T-helper 2 cell treated with Interferon-gamma antibody and Interleukin-4, amounts not matched to agents 5 μg/mL and 100 μg/mL, for 36 hours (primary cell): Measurements from ENCODE around the gene FOXN3.
A peak's percentile ranks its signal among the peaks of the same experiment; 100 is the strongest.

Experiments
- DNase-seq: peaks from one replicate; pipeline ENCODE4 v3.0.0; 2021; ENCODE audit warnings: low spot score
- H3K27ac Mint-ChIP-seq: one replicate; pipeline ENCODE4 v1.8.0; 2021; ENCODE audit warnings: mild to moderate bottlenecking, mixed read lengths
- H3K27me3 Mint-ChIP-seq: one replicate; pipeline ENCODE4 v1.8.0; 2021; ENCODE audit warnings: low read depth, mixed read lengths
- H3K36me3 Mint-ChIP-seq: one replicate; pipeline ENCODE4 v1.8.0; 2021; ENCODE audit warnings: low read depth, mixed read lengths
- H3K4me1 Mint-ChIP-seq: one replicate; pipeline ENCODE4 v1.8.0; 2021; ENCODE audit warnings: low read depth, mixed read lengths
- H3K4me3 Mint-ChIP-seq: one replicate; pipeline ENCODE4 v1.8.0; 2022; ENCODE audit warnings: mild to moderate bottlenecking, moderate library complexity, mixed read lengths
- H3K9me3 Mint-ChIP-seq: one replicate; pipeline ENCODE4 v1.8.0; 2021; ENCODE audit warnings: mixed read lengths

The FOXN3 gene

GRCh38 chr14:89378119-89378518 lies 38.9 kb downstream of the FOXN3 start:
- Mint-ChIP-seq H3K9me3 (peaks cover 20% of the 10 kb centered on the region), H3K27me3 (no peaks in the 10 kb centered on the region), H3K36me3 (peaks cover 41% of the 10 kb centered on the region), H3K4me3 (no peak overlapping the region), H3K27ac (no peak overlapping the region), H3K4me1 (peaks cover 1% of the 10 kb centered on the region)
- DNase-seq = no peak

GRCh38 chr14:89377544-89377943 lies 39.5 kb downstream of the FOXN3 start:
- H3K4me3 Mint-ChIP-seq = no peak overlapping the region
- no peak overlapping the region for H3K27ac Mint-ChIP-seq
- no peaks in the 10 kb centered on the region for H3K27me3 Mint-ChIP-seq
- peaks cover 41% of the 10 kb centered on the region for H3K36me3 Mint-ChIP-seq
- peaks cover 7% of the 10 kb centered on the region for H3K4me1 Mint-ChIP-seq
- DNase-seq = no peak
- H3K9me3 Mint-ChIP-seq = peaks cover 20% of the 10 kb centered on the region

GRCh38 chr14:89374908-89375307 lies 42.1 kb downstream of the FOXN3 start:
- Mint-ChIP-seq H3K27ac (no peak overlapping the region), H3K4me1 (peaks cover 11% of the 10 kb centered on the region), H3K36me3 (peaks cover 40% of the 10 kb centered on the region), H3K9me3 (peaks cover 7% of the 10 kb centered on the region), H3K4me3 (no peak overlapping the region), H3K27me3 (no peaks in the 10 kb centered on the region)
- DNase-seq = no peak

GRCh38 chr14:89373185-89373584 lies 43.8 kb downstream of the FOXN3 start:
- Mint-ChIP-seq H3K27me3 (no peaks in the 10 kb centered on the region), H3K4me3 (no peak overlapping the region), H3K36me3 (peaks cover 33% of the 10 kb centered on the region), H3K27ac (no peak overlapping the region), H3K9me3 (peaks cover 9% of the 10 kb centered on the region), H3K4me1 (peaks cover 16% of the 10 kb centered on the region)
- no peak for DNase-seq

GRCh38 chr14:89372512-89372883 lies 44.5 kb downstream of the FOXN3 start:
- Mint-ChIP-seq H3K27me3 (no peaks in the 10 kb centered on the region), H3K9me3 (peaks cover 9% of the 10 kb centered on the region), H3K4me3 (no peak overlapping the region), H3K36me3 (peaks cover 29% of the 10 kb centered on the region), H3K4me1 (peaks cover 16% of the 10 kb centered on the region), H3K27ac (peak overlapping the region; percentile 38)
- no peak for DNase-seq

- DNase-seq = no peak
- no peaks in the 10 kb centered on the region for H3K27me3 Mint-ChIP-seq
- H3K4me1 Mint-ChIP-seq = peaks cover 20% of the 10 kb centered on the region
- peaks cover 29% of the 10 kb centered on the region for H3K36me3 Mint-ChIP-seq
- H3K27ac Mint-ChIP-seq = no peak overlapping the region
- H3K9me3 Mint-ChIP-seq = peaks cover 9% of the 10 kb centered on the region
- no peak overlapping the region for H3K4me3 Mint-ChIP-seq
These were observed 45.2 kb downstream of the FOXN3 start for GRCh38 chr14:89371585-89372511.

GRCh38 chr14:89370781-89371180 lies 46.3 kb downstream of the FOXN3 start:
- no peaks in the 10 kb centered on the region for H3K27me3 Mint-ChIP-seq
- DNase-seq = no peak
- no peak overlapping the region for H3K27ac Mint-ChIP-seq
- H3K36me3 Mint-ChIP-seq = peaks cover 29% of the 10 kb centered on the region
- peaks cover 9% of the 10 kb centered on the region for H3K9me3 Mint-ChIP-seq
- H3K4me3 Mint-ChIP-seq = no peak overlapping the region
- peaks cover 24% of the 10 kb centered on the region for H3K4me1 Mint-ChIP-seq

GRCh38 chr14:89370381-89370780 lies 46.7 kb downstream of the FOXN3 start:
- DNase-seq = no peak
- peaks cover 27% of the 10 kb centered on the region for H3K36me3 Mint-ChIP-seq
- H3K4me1 Mint-ChIP-seq = peaks cover 27% of the 10 kb centered on the region
- peaks cover 9% of the 10 kb centered on the region for H3K9me3 Mint-ChIP-seq
- no peaks in the 10 kb centered on the region for H3K27me3 Mint-ChIP-seq
- no peak overlapping the region for H3K4me3 Mint-ChIP-seq
- H3K27ac Mint-ChIP-seq = no peak overlapping the region

- no peak overlapping the region for H3K4me3 Mint-ChIP-seq
- peak overlapping the region; percentile 23 for H3K27ac Mint-ChIP-seq
- H3K9me3 Mint-ChIP-seq = peaks cover 8% of the 10 kb centered on the region
- peaks cover 23% of the 10 kb centered on the region for H3K36me3 Mint-ChIP-seq
- DNase-seq = no peak
- H3K27me3 Mint-ChIP-seq = no peaks in the 10 kb centered on the region
- peaks cover 34% of the 10 kb centered on the region for H3K4me1 Mint-ChIP-seq
These were observed 47.4 kb downstream of the FOXN3 start for GRCh38 chr14:89369656-89370055.

GRCh38 chr14:89368490-89369477 lies 48.2 kb downstream of the FOXN3 start:
- Mint-ChIP-seq H3K4me3 (no peak overlapping the region), H3K9me3 (peaks cover 4% of the 10 kb centered on the region), H3K36me3 (peaks cover 21% of the 10 kb centered on the region), H3K27me3 (no peaks in the 10 kb centered on the region), H3K27ac (no peak overlapping the region), H3K4me1 (peaks cover 42% of the 10 kb centered on the region)
- DNase-seq = no peak

- DNase-seq = no peak
- Mint-ChIP-seq H3K4me3 (no peak overlapping the region), H3K27ac (no peak overlapping the region), H3K27me3 (no peaks in the 10 kb centered on the region), H3K9me3 (peaks cover 4% of the 10 kb centered on the region), H3K4me1 (peaks cover 43% of the 10 kb centered on the region), H3K36me3 (peaks cover 27% of the 10 kb centered on the region)
These were observed 49.3 kb downstream of the FOXN3 start for GRCh38 chr14:89367779-89368120.

- Mint-ChIP-seq H3K27ac (no peak overlapping the region), H3K27me3 (no peaks in the 10 kb centered on the region), H3K36me3 (peaks cover 23% of the 10 kb centered on the region), H3K9me3 (peaks cover 4% of the 10 kb centered on the region), H3K4me3 (no peak overlapping the region), H3K4me1 (peaks cover 40% of the 10 kb centered on the region)
- DNase-seq = no peak
These were observed 49.9 kb downstream of the FOXN3 start for GRCh38 chr14:89366864-89367778.

GRCh38 chr14:89365061-89365801 lies 51.8 kb downstream of the FOXN3 start:
- Mint-ChIP-seq H3K27ac (peak overlapping the region; percentile 87), H3K4me1 (peaks cover 40% of the 10 kb centered on the region), H3K9me3 (peaks cover 4% of the 10 kb centered on the region), H3K36me3 (peaks cover 12% of the 10 kb centered on the region), H3K4me3 (peak overlapping the region; percentile 74), H3K27me3 (no peaks in the 10 kb centered on the region)
- DNase-seq = peak; percentile 63
